GM19397 (cell line): Measurements from ENCODE around the gene PMPCA.

ENCODE experiments used
- ATAC-seq: cut with Tn5 transposase; IDR thresholded peaks from one replicate; pipeline ENCODE4 v1.9.1; 2021; ENCODE audit warnings: mild to moderate bottlenecking, moderate library complexity; ENCODE audit not compliant: unreplicated experiment

The PMPCA gene

DNA sequence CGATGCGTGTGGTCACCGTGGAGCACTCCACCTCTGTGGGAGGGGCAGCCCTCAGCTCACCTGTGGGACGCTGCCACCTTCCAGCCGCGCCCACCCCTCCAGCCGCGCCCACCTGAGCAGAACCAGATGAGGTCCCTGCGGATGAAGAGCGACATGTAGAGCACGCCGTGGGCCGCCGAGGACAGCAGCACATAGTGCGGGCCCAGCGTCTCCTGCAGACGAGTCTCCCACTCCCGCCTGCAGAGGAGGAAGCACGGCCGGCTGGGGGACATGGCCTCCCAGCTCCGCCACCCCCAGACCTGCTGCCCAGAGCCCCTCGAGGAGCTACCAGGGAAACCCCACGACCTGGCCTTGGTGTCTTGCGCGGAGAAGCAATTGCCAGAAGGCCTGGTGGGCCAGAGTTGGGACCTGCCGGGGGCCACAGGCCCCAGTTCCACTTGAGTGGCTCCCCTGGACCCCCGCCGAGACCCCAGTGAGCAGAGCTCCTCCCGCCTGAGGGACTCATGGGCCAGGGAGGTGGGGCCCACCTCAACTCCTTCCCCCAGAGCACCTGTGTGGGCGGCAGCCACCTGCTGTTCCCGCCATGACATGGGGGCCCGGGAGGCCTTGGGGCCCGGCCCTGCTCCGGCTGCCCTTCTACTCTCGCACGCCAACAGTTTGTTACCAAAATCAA lies 22.7 kb downstream of the PMPCA start:
- ATAC-seq = no peak

DNA sequence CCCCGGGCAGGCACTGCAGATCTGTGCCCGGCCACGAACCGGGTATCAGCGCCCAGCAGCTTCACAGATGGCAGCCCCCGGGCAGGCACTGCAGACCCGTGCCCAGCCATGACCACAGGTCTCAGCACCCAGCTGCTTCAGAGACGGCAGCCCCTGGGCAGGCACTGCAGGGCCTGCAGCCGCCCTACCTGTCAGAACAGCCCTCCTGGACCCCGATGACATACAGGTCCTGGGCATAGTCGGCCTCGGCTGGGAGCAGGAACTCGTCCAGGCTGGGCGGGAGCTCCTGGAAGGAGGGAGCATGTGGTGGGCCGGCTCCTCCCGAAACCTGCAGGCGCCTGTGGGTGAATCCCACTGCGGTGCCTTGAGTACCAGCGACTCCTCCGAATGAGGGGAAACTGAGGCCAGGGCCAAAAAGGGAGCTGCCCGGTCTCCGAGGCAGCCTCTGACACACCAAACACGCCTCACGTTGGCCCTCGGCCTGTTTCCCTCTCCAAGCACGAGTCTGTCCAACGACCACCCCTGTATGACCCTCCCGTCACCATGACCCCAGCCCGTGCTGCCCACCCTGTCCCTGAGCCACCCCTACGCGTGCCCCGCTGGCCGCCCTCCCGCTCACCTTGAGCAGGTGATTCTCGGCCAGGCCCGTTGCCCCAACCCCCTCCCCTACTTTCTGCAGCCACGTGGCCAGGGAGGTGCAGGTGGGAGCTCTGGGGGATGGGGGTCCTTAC lies 23.6 kb downstream of the PMPCA start:
- no peak for ATAC-seq

DNA sequence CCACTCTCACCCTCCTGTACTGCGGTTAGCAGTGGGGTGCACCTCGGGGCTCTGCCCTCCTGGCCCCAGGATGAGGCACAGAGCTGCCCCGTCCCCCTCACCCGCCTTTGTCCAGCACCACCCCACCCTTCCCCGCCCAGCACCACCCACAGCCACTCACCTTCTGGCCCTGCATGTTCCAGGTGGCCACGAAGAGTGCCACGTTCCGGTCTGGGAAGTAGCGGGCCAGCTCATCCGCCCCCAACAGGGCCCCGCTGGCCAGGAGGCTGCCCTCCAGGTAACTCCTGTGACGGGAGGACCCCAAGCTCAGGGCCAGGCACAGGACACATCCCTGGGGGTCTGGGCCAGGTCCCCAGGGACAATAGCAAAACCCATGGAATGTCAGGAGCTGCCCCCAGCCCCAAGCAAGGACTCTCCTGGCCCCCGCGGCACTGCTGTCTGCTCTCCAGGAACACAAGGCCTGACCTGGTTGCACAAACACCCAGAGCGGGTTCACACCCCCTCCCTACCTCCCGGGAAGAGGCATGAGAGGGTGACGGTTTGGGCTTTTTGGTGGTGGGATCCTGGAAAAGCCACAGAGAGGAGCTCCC lies 24.2 kb downstream of the PMPCA start:
- no peak for ATAC-seq

DNA sequence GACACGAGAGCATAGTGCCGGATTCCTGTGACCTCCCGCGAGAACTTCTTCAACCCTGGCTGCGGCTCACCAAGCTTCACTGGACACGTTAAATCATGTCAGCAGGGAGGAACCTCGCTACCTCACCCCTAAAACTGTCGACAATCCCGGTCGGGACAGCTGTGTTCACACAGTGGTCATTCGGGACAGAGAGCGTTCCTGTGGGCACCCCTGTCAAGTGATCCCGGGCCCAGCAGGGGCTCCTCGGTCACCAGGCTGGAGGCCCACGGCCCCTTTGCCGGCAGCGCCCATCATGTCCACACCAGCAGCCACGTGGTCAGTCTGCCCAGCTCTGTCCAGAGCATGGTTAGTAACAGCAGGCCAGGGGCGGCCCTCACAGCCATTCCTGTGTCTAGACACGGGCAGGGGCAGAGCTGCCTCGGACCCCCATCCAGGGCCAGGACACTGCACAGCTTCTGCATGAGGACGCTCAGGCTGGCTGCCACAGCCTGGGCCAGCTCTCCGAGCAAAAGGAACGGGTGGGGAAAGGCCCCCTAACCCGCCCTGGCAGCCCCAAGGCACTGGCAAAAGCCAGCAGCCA lies 25.7 kb downstream of the PMPCA start:
- no peak for ATAC-seq

DNA sequence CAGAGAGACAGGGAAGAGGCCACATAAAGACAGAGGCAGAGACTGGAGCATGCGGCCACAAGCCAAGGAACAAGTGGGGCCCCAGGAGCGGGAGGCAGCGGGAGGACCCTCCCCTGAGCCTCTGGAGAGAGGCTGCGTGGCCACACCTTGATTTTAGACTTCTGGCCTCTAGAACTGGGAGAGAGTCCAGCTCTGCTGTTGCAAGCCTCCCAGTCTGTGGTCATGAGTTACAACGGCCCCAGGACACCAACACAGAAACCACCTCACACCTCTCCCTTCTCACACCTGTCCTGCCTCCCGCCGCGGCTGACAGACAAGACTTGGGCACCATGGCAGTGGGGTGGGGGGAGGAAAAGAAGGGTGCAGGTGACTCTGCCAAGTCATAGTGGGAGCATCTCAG lies 27.0 kb downstream of the PMPCA start:
- ATAC-seq = no peak

DNA sequence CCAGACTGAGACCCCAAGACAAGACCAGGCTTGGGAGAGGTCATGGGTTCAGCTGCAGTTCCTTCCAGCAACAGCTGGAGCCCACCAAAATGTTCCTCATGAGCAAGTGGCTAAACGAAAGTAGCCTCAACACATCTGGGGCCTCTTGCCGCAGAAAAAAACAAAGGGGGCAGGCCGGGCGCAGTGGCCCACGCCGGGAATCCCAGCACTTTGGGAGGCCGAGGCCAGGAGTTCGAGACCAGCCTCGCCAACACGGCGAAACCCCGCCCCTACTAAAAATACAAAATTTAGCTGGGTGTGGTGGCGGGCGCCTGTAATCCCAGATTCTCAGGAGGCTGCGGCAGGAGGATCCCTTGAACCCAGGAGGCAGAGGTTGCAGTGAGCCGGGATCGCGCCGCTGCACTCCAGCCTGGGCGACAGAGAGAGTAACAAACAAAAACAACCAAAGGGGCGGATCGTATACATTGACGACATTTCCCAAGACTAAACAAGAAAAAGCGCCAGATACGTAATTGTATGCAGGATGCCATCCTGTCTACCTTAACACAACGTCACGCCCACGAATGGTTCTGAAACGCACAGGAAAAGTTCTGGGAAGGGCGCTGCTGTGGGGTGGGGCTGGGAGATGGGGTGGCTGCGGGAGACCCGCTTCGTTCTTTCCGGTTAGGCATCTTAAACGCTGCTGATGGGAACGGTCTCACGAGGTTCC lies 27.5 kb downstream of the PMPCA start:
- no peak for ATAC-seq

DNA sequence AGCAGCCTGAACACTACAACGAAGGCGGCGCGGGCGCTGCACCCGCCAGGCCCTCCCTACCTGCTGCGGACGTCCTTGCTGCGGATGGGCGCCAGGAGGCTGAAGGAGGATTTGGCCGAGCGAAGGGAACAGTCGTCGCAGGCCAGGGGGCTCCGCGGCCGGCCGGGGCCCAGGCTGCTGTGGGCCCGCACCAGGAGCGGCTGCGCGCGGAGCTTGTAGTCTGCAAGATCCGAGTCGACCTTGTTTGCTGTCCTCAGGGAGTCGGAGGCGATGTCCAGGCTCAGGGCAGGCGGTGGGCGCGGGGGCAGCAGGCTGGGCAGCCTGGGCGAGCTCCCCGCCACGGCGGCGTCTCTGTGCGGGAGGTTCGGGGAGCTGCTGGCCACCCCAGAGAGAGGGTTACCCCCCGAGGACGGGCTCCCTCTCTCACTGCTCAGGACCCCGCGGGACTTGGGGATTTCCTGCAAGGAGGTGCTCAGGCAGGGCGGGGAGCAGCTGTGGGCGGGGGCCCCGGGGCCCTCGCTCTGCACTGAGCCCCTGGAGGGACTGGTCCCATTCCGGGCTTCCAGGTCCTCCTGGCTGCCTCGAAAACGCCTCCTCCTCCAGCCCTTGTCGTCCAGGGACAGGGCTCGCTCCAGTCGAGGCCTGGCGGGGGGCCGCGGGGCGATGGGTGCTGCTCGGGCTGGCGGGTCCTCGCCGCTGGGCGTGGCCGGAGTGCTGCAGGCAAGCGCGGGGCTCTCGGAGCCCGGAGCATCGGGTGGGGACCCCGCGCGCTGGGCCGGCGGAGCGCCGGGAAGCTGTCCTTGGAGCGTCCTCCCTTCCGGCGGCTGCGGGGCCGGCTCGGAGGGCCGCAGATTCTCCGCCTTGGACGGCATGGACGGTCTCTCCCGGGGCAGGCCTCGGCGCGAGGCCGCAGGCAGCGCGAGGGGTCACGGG lies 28.4 kb downstream of the PMPCA start:
- peak; percentile 41 for ATAC-seq

DNA sequence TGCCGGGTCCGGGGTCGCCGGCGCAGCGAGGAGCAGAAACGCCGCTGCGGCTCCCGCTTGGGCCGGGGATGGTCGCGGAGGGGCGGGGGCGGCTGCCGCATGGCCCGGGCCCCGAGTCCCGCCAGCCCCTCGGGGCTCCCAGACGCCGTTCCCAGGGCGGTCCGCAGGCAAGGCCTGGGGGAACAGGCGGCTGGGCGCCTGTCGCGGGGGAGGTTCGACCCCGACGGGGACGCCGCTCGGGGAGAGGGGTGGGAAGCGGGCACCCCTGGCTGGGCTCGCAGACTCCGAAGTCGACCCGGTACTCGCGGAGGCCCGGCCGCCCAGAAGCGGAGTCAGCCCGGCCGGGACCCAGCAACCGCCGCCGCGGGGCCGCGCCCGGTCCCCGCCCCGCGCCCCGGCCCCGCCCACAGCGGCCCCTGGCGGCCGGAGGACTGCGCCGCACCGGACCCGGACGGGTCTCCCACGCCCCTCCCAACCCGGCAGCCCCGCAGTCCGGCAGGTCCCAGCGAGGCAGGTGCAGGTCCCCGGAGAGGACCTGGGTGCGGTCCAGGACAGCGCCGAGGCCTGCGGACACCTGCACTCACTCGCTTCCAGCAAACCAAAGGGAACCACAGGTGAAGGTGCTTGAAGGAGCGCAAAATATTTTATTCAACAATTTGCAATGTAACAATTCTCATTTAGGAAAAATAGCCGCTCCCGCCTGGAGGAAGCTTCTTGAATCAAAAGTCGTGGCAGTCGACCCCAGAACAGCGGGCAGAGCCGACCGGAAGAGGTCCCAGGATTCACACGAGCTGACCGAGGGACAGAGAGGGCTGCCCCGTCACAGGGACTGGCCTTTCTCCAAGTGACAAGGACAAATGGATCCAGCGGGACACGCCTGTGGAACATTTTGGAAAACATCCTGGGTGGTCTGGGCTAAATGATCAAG lies 29.3 kb downstream of the PMPCA start, which contains the start of gene INPP5E:
INPP5E (minus strand) TSS at position 365 of the 928 bp plus-strand sequence. CDS start 426 bp downstream, outside the sequence.
- peak; percentile 74 for ATAC-seq

DNA sequence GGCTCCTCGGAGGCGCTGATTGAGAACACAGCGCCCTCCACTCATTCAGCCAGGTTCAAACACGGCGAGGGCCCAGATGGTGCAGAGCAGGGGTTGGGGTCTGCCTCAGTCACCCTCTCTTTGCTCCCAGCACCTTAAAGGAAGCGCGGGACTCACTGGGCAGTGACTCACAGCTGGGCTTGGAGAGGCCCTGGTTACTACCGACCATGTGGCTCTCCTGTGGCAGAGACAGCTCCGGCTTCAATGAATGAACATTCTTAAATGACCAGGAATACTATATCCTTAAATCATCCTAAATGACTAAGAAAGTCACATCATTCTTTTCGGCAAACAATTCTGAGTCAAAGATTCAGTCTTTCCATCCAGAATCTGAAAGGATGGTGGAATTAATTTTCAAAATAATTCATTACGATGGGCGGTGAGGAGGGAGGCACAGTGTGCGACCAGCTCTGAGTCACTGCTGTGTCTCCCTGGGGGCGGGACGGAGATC lies 30.8 kb downstream of the PMPCA start:
- ATAC-seq = no peak

DNA sequence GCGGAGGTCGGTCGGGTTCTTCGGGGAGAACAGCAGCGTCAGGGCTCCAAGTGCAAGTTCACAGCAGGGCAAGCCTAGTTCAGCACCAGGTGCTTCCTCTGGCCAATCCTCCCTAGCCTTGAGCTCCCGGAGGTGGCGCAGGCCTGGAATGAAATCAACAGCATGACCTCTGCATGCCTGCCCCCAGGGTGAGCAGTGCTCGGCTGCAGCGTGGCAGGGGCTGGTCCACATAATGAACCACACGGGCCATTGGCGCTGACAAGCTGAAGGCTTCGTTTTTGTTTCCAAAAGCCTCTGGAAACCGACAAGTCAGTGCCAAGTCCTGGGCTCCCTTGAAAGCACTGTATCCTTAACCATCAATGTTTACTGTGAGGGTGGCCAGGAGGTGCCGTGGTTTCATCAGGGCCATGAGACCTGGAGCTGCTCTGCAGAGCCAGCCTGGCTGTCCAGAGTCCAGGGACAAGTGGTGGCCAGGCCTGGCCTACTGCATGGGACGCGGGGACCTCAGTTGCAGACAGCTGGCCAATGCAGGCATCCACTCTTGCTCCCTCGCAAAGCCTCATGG lies 31.3 kb downstream of the PMPCA start:
- no peak for ATAC-seq

DNA sequence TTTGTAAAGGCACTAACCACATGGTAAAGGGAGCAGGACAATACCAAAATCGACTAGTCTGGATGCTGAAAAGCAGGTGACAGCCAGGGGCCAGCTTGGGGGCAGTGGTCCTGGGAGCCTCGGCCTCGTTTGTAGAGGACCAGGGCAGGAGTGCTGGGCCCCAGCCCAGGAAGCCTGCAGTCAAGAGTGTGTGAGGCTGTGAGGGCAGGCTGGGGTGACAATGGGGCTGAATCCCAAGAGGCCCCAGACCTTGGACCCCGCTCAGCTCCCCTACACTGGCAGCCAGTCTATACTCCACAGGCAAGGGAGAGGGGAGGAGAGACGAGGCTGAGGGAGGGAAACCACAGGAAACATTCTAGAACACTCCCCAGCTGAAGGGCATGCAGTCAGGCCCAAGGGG lies 31.8 kb downstream of the PMPCA start:
- ATAC-seq = no peak

DNA sequence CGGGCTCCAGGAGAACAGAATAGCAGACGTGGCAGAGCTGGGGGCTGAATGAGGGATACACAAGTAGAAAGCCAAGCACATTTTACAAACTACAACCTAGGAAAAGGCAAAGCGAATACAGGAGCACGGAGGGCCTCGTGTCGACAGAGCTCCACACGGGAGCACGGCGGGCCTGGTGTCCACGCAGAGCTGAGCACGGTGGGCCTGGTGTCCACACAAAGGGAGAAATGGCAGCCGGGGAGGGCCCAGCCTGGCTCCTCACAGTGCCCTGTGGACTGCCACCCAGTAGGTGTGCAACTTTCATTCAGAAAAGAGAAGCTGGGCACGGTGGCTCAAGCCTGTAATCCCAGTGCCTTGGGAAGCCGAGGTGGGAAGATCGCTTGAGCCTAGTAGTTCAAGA lies 32.6 kb downstream of the PMPCA start:
- no peak for ATAC-seq

DNA sequence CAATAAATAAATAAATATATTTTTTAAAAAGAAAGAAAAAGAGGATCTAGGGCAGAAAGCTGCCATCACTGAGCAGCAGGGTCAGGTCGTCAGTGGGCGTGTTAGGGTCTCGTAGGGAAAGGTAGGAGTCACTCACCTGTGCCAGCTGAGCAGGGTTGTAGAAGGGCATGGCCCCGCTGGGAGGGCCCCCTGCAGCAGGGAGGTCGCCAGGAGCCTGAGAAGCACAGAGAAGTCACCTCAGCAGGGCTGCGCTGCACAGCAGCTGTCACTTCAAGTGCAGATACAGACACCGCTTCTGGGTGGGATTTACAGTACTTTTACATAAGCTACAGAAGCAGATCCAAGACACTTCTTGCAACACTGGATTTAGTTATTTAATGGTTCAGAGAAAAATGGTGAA lies 33.2 kb downstream of the PMPCA start:
- ATAC-seq = no peak

DNA sequence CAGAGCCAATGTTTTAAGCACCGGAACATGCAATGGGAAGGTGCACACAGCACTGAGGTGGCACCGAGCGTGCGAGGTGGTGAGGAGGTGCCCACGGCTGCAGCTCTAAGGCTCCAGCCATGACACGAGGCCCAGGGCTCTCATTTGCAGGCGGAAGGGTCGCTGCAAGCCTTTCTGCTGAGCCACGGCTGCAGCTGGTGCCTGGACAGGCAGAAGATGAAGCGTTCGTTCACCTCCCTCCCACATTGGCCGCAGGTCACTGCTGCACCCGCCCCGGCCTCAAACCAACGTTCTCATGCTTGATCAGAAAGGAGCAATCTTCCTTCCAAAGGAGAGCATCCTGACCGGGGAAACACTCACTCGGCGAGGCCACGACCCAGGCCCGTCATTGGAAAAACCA lies 33.6 kb downstream of the PMPCA start:
- no peak for ATAC-seq

DNA sequence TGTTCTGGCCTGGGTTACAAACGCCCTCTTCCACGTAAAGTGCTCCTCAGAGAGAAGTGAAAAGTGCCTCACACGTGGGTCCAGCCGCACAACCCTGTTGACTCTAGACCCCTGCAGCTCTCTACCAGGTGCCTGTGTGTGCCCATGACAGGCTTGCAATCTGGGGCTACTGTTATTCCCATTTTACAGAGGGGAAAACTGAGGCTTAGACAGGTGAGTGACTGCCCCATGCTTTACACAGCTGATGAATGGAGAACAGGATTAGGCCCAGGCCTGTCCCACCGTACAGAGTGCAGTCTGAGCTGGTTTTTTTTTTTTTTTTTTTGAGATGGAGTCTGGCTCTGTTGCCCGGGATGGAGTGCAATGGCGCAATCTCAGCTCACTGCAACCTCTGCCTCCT lies 35.3 kb downstream of the PMPCA start:
- ATAC-seq = no peak

DNA sequence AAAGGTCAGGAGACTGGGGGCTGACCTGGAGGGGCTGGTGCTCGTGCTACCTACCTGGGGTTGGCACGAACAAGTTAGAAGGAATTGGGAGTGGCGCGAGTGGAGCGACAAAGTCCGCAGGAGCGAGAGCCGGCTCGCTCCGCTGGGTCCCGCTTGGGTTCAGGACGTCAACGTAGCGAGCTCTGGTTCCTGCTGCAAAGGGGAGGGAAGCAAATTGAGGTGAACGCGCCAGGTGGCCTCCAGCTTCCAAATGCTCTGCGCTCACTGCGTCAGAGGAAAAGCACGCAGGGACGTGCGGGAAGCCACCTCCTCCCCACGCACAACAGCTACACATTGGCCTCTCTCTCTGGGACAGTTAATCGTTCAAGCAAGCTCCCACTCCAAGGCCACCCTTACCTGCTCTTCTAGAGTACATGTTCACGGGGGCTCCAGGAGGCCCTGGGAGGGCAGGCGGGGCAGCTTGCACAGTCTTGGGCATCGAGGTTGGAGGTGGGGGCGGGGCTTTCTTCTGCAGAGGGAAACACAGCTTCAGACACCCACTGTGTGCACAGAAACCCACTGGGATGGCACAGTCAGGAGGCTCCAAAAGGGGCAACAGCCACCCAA lies 36.8 kb downstream of the PMPCA start:
- ATAC-seq = no peak

DNA sequence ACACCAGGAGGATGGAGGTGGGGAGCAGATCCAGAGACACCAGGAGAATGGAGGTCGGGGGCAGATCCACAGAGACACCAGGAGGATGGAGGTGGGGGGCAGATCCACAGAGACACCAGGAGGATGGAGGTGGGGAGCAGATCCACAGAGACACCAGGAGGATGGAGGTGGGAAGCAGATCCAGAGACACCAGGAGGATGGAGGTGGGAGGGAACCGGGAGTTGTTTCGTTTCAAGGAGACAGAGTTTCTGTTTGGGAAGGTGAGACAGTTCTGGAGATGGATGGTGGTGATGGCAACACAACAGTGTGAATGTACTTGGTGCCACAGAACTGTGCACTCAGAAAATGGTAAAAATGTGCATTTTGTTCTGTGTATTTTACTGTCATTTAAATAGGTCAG lies 38.2 kb downstream of the PMPCA start:
- no peak for ATAC-seq

DNA sequence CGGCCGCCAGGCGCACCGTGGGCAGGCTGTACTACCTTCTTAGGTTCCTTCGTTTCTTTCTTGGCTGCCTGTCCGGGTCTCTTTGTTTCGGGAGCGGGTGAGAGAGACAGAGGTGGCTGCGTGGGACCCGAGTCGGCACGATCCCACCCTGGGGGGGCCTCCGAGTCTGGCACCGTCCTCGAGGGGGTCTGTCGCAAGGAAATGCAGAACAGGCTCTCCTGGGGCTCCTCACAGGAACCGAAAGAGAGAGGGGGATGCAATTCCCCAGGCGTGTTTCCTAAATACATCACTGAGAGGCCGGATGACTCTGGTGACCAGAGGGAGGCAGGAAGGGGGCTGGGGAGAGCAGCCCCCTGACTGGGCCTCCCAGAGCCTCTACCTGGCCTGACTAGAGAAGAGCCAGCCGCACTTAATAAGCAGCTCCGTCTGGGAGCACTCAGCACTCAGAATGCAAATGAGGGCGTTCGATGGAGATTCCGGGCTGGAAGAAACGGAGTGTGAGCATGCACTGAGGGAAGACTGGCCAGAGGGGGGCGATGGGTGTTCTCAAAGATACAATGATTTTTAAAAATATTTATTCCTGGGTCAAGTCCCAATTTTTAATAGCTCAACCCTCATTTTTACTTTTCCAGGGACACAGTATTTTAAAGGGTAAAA lies 40.9 kb downstream of the PMPCA start:
- no peak for ATAC-seq
